ENCODE measurements around the gene FSTL1.

The FSTL1 gene

GRCh38 chr3:120368172-120368571 is 82.6 kb downstream of the FSTL1 start:
- in situ Hi-C loops (cut with MboI; ENCODE audit: low sequenced_read_pairs): no loop called here

GRCh38 chr3:120364821-120365220 is 86.0 kb downstream of the FSTL1 start:
- in situ Hi-C loops (cut with MboI; ENCODE audit: low sequenced_read_pairs): no loop called here

GRCh38 chr3:120364101-120364500 is 86.7 kb downstream of the FSTL1 start:
- in situ Hi-C loops (cut with MboI; ENCODE audit: low sequenced_read_pairs): no loop called here

GRCh38 chr3:120357807-120358206 is 93.0 kb downstream of the FSTL1 start:
- in situ Hi-C loops (cut with MboI; ENCODE audit: low sequenced_read_pairs): no loop called here

- in situ Hi-C loops (cut with MboI; ENCODE audit: low sequenced_read_pairs): no loop called here
Observed at GRCh38 chr3:120355486-120355885, 95.3 kb downstream of the FSTL1 start.

- in situ Hi-C loops (cut with MboI; ENCODE audit: low sequenced_read_pairs): no loop called here
Observed at GRCh38 chr3:120353463-120353862, 97.3 kb downstream of the FSTL1 start.

- in situ Hi-C loops (cut with MboI; ENCODE audit: low sequenced_read_pairs): no loop called here
Observed at GRCh38 chr3:120352017-120352416, 98.8 kb downstream of the FSTL1 start.

- in situ Hi-C loops (cut with MboI; ENCODE audit: low sequenced_read_pairs): no loop called here
Observed at GRCh38 chr3:120350401-120350941, 100.3 kb downstream of the FSTL1 start.

- in situ Hi-C loops (cut with MboI; ENCODE audit: low sequenced_read_pairs): no loop called here
Observed at GRCh38 chr3:120349855-120350125, 101.0 kb downstream of the FSTL1 start.

- in situ Hi-C loops (cut with MboI; ENCODE audit: low sequenced_read_pairs): no loop called here
Observed at GRCh38 chr3:120348991-120349854, 101.6 kb downstream of the FSTL1 start, which contains the start of gene LRRC58. LRRC58 (minus strand) TSS chr3:120349354; CDS start chr3:120349243, 111 bp downstream.

- in situ Hi-C loops (cut with MboI; ENCODE audit: low sequenced_read_pairs): no loop called here
Observed at GRCh38 chr3:120348065-120348990, 102.5 kb downstream of the FSTL1 start.

- in situ Hi-C loops (cut with MboI; ENCODE audit: low sequenced_read_pairs): no loop called here
Observed at GRCh38 chr3:120344349-120344748, 106.4 kb downstream of the FSTL1 start.
